AG09319 (cell line): ENCODE data around the gene POC5.

Experiments
- DNase-seq: peaks from one replicate; pipeline ENCODE4 v3.0.0-alpha.2; 2010; ENCODE audit warnings: low read depth; ENCODE audit errors: extremely low read depth
- TF ChIP-seq, protein P1 (sequence below): IDR thresholded peaks from 2 replicates; pipeline ENCODE4 v1.5.1; 2011; ENCODE audit warnings: low read depth, mild to moderate bottlenecking, inconsistent platforms, low read length, moderate library complexity

Gene POC5

GRCh38 chr5:75668977-75669689 is 48.1 kb downstream of the POC5 start:
- TF ChIP-seq, protein P1, sequence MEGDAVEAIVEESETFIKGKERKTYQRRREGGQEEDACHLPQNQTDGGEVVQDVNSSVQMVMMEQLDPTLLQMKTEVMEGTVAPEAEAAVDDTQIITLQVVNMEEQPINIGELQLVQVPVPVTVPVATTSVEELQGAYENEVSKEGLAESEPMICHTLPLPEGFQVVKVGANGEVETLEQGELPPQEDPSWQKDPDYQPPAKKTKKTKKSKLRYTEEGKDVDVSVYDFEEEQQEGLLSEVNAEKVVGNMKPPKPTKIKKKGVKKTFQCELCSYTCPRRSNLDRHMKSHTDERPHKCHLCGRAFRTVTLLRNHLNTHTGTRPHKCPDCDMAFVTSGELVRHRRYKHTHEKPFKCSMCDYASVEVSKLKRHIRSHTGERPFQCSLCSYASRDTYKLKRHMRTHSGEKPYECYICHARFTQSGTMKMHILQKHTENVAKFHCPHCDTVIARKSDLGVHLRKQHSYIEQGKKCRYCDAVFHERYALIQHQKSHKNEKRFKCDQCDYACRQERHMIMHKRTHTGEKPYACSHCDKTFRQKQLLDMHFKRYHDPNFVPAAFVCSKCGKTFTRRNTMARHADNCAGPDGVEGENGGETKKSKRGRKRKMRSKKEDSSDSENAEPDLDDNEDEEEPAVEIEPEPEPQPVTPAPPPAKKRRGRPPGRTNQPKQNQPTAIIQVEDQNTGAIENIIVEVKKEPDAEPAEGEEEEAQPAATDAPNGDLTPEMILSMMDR: no peak
- DNase-seq: no peak

- TF ChIP-seq, protein P1: no peak
- DNase-seq: no peak
Observed at GRCh38 chr5:75668445-75668844, 48.8 kb downstream of the POC5 start.

- TF ChIP-seq, protein P1: peak; percentile 14
Observed at GRCh38 chr5:75667586-75667985, 49.7 kb downstream of the POC5 start.

GRCh38 chr5:75666801-75667200 is 50.4 kb downstream of the POC5 start:
- TF ChIP-seq, protein P1: no peak
- DNase-seq: no peak

More at GRCh38 chr5:75667586-75667985, 49.7 kb downstream of the POC5 start:
- DNase-seq: no peak

- no peak for DNase-seq
- TF ChIP-seq, protein P1: no peak
Observed at GRCh38 chr5:75664979-75665378, 52.3 kb downstream of the POC5 start.

GRCh38 chr5:75663579-75664284 is 53.5 kb downstream of the POC5 start:
- no peak for DNase-seq
- TF ChIP-seq, protein P1: no peak

- no peak for DNase-seq
- TF ChIP-seq, protein P1: no peak
Observed at GRCh38 chr5:75662061-75662460, 55.2 kb downstream of the POC5 start.
